Hematopoietic multipotent progenitor cell treated with erythropoietin and hydrocortisone succinate and interleukin-3 and kit ligand, for 4 days (in vitro differentiated cells): ENCODE measurements around the gene CFAP45.

ENCODE experiments used
- DNase-seq: peaks from one replicate; pipeline ENCODE4 v3.0.0-alpha.2; 2015

The CFAP45 gene

GRCh38 chr1:159923203-159924024 is 23.4 kb upstream of the CFAP45 start:
- peak; percentile 93 for DNase-seq

DNA sequence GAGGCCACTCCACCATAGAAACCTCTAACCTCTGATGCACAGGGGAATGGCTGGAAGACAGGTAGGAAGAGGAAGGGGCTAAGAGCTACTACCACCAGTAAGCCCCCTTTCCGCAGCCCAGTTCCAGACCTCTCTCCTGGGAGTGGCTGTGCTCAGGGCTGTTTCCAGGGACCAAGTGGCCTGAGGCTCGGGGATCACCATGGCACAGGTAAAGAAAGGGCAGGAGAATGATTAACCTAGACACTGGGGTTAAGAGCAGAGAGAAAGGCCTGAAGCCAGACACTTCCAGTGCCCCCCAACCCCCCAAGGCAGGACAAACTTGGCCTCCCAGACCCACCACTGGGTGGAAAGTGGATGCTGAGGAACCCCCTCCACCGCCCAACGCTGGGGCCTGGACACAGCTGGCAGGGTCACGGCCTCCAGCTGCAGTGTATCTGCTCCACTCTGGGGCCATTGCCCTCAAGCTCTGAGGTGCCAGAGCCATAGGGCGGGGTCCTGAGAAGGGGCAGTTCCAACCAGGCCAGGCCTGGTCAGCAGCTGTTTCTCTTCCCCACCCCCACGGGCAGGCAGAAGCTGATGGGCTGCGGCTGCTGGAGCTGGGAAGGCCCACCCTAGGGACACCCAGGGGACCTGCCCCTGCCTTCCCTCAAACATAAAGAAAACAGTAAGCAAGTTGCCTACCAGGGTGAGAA is 22.7 kb upstream of the CFAP45 start:
- DNase-seq: peak; percentile 37

GRCh38 chr1:159921700-159922504 is 21.9 kb upstream of the CFAP45 start:
- DNase-seq: peak; percentile 96

DNA sequence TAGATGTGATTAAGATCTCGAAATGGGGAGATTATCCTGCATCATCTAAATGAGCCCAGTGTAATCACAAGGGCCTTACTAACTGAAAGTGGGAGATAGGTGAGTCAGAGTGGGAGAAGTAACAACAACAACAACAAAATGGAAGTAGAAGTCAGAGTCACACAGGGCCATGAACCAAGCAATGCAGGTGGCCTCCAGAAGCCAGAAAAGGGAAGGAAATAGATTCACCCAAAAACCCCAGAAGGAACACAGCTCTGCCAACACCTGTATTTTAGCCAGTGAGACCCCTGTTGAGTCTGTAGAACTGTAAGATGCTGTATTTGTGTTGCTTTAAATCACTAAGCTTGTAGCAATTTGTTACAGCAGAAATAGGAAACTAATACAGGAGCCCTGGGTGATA is 21.3 kb upstream of the CFAP45 start:
- DNase-seq: no peak

DNA sequence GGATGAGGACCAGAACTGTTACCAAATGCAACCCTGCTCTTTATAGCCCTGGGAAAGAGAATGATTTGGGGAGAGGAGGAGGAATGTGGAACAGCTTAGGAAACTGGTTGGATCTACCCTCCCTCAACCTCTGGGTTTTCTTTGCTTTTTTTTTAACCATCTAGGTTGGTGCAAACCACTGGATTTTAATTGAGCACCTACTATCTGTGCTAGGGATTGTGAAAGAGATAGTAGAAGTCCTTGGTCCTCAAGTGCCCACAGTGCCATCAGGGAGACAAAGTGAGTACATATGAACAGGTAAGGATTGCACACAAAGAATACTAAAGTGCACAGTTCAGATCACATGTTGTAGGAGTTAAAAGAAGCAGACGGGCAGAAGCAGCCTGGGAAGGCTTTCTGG is 20.7 kb upstream of the CFAP45 start:
- DNase-seq: no peak

- DNase-seq: no peak
Observed at GRCh38 chr1:159920202-159920601, 20.2 kb upstream of the CFAP45 start.

GRCh38 chr1:159919236-159919865 is 19.4 kb upstream of the CFAP45 start:
- no peak for DNase-seq

DNA sequence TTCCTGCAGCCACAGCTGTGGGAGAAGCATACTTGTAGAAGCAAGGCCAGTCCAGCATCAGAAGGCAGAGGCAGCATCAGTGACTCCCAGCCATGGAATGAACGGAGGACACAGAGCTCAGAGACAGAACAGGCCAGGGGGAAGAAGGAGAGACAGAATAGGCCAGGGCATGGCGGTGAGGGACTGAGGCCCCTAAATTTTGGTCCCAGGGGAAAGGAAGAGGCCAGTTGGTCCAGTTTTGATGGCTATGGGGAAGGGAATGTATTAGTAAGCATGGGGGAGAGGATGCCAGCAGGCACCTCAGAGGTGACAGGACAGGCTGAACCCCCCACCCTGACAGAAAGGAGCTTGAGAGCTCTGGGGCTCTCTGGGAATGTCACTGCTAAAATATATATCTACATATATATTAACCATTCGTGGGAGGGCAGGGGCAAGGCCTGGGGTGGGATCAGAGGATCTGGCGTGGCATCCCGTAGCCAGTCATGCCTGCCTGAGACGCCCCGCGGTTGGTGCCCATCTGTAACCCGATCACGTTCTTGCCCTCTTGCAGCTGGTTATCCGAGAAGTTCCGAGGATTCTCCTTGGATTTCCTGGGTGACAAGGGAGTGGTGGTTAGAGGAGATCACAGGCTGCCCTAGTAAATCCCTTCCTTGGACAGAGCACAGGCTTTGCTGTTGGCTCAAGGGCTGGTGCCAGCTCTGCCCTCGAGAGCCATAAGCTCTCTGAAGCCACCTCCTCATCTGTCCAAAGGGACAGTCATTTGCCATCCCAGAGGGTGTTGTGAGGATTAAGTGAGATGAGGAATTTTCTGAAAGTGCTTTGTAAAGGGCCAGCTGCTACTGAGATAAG is 18.6 kb upstream of the CFAP45 start:
- no peak for DNase-seq

GRCh38 chr1:159917533-159918351 is 17.8 kb upstream of the CFAP45 start:
- peak; percentile 61 for DNase-seq

DNA sequence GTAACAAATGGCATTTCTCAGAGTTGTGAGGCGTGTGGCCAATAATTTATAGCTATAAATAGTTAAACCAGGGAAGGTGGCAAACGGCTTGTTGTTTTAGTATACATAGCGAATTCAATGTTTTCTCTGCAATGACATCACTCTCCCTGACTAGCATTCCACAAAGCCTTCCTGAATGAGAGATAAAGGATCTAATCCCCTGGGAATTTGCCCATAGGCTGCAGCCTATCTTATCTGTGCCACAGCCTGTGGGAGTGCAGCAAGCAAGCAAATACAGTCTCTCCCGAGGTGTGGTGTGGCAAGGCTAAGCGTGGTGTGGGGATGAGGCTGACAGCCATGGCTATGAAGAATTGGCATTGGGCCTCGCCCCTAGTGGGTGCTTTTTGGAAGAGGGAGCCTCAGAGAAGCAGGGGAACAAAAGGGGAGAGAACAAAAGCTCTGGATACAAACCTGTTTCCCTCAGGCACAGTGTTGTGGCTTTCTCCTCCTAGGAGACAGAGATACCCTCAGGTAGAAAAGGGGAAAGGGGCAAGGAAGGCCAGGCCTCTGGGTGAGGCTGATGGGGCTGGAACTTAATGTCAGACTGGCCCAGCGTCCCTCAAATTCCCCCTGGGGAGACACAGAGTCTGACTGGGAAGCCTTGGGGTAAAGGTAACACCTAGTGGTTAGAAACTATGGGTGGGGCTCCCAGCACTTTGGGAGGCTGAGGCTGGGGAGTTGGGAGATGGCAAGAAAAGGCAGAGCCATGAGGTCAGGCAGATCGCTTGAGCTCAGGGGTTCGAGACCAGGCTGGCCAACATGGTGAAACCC is 16.5 kb upstream of the CFAP45 start:
- no peak for DNase-seq

GRCh38 chr1:159915571-159916241 is 15.7 kb upstream of the CFAP45 start:
- no peak for DNase-seq

- no peak for DNase-seq
Observed at GRCh38 chr1:159914252-159915018, 14.5 kb upstream of the CFAP45 start.

- no peak for DNase-seq
Observed at GRCh38 chr1:159913451-159914192, 13.7 kb upstream of the CFAP45 start.

DNA sequence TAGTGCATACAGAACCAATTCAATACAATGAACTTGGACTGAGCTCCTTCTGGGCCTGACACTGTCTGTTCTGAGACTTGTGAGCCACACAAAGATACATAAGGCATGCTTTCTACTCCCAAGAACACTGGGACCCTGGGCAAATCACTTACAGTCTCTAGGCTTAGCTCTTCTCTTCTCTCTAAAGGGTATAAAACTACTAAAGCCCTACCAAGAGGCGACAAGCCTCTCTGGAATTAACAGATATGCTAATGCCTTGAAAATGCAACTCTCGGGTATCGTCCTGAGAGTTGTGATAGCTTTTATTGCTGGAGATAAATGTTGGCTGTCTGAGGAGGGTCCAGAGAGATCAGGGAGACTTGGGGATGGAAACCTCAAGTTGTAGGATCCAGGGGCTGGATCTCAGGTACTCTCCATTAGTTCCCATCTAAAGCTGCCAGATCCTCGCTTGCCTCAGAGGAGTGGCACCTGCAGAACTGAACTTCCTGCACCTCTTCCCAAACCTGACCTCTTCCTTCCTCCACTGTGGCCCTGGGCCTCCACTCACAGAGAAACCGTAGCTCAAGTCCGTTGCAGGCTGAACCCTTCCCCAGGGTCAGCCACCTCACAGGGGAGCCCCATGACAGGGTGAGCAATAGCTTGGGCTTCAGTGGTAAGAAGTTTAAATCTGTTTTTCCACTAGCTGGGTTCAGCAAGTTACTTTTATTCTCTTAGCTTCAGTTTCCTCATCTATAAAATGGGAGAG is 11.5 kb upstream of the CFAP45 start:
- peak; percentile 55 for DNase-seq

GRCh38 chr1:159908031-159908940 is 8.3 kb upstream of the CFAP45 start:
- DNase-seq: peak; percentile 54

GRCh38 chr1:159906960-159907359 is 7.0 kb upstream of the CFAP45 start:
- DNase-seq: no peak
